H1 (cell line): ENCODE results near the gene CDK5RAP2. TPM values are rescaled to one million over a fixed set of nuclear protein-coding genes. Genes with fewer than 3 reads are reported as not detected.

Experiments used
- CREB1 ChIP-seq: IDR thresholded peaks from 2 replicates; pipeline ENCODE4 v1.6.1; 2012; ENCODE audit warnings: inconsistent platforms
- SP1 ChIP-seq: IDR thresholded peaks from 2 replicates; pipeline ENCODE4 v1.6.1; 2011; ENCODE audit warnings: low read depth, low read length
- polyA plus RNA-seq, 7 experiments: library from polyadenylated mRNA; depleted of rRNA in 3 of 7; stranded (reverse) in 5 of 7; unstranded in 2 of 7; fragments of >200 nt in 5 of 7; fragments of 200-250 nt in 2 of 7; gene quantifications; 1 replicate in 5 of 7; 2 replicates in 1 of 7; 4 replicates in 1 of 7; pipeline versions ENCODE4 v1.2.1 to v1.2.3, GENCODE V29; 2011 to 2013; ENCODE audit warnings: missing spikeins in 2 of 7, mixed read lengths in 2 of 7
- total RNA-seq: library from RNA; stranded (reverse); fragmentation: NEBNext Ultra II Directional; extraction: Animal tissue kit (Norgen Biotek cat#: 25700); gene quantifications from 2 replicates; pipeline ENCODE4 v1.2.1, GENCODE V29; 2021
- TF ChIP-seq, protein P1 (sequence below): fragments of 300-600 bp; sonication (generic); IDR thresholded peaks from 2 replicates; pipeline ENCODE4 v1.7.1; 2012; ENCODE audit warnings: low read length, moderate library complexity, mild to moderate bottlenecking, inconsistent platforms; ENCODE audit not compliant: insufficient replicate concordance

The CDK5RAP2 gene
- total and polyA plus RNA-seq, 2 of the 8 experiments (the other 6 are each of a cell fraction or from before 2014, with no cell fraction given) = 19.8 to 49.4 TPM

DNA sequence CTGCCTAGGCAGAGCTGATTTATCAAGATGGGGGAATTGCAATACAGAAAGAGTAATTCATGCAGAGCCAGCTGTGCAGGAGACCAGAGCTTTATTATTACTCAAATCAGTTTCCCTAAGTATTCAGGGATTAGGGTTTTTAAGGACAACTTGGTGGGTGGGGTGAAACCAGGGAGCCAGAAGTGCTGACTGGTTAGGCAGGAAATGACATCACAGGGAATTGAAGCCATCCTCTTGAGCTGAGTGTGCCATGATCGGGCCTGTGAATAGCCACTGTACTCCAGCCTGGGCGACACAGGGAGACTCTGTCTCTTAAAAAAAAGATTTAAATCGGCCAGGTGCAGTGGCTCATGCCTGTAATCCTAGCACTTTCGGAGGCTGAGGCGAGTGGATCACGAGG lies 45.3 kb upstream of the CDK5RAP2 start (continued):
- TF ChIP-seq, protein P1, sequence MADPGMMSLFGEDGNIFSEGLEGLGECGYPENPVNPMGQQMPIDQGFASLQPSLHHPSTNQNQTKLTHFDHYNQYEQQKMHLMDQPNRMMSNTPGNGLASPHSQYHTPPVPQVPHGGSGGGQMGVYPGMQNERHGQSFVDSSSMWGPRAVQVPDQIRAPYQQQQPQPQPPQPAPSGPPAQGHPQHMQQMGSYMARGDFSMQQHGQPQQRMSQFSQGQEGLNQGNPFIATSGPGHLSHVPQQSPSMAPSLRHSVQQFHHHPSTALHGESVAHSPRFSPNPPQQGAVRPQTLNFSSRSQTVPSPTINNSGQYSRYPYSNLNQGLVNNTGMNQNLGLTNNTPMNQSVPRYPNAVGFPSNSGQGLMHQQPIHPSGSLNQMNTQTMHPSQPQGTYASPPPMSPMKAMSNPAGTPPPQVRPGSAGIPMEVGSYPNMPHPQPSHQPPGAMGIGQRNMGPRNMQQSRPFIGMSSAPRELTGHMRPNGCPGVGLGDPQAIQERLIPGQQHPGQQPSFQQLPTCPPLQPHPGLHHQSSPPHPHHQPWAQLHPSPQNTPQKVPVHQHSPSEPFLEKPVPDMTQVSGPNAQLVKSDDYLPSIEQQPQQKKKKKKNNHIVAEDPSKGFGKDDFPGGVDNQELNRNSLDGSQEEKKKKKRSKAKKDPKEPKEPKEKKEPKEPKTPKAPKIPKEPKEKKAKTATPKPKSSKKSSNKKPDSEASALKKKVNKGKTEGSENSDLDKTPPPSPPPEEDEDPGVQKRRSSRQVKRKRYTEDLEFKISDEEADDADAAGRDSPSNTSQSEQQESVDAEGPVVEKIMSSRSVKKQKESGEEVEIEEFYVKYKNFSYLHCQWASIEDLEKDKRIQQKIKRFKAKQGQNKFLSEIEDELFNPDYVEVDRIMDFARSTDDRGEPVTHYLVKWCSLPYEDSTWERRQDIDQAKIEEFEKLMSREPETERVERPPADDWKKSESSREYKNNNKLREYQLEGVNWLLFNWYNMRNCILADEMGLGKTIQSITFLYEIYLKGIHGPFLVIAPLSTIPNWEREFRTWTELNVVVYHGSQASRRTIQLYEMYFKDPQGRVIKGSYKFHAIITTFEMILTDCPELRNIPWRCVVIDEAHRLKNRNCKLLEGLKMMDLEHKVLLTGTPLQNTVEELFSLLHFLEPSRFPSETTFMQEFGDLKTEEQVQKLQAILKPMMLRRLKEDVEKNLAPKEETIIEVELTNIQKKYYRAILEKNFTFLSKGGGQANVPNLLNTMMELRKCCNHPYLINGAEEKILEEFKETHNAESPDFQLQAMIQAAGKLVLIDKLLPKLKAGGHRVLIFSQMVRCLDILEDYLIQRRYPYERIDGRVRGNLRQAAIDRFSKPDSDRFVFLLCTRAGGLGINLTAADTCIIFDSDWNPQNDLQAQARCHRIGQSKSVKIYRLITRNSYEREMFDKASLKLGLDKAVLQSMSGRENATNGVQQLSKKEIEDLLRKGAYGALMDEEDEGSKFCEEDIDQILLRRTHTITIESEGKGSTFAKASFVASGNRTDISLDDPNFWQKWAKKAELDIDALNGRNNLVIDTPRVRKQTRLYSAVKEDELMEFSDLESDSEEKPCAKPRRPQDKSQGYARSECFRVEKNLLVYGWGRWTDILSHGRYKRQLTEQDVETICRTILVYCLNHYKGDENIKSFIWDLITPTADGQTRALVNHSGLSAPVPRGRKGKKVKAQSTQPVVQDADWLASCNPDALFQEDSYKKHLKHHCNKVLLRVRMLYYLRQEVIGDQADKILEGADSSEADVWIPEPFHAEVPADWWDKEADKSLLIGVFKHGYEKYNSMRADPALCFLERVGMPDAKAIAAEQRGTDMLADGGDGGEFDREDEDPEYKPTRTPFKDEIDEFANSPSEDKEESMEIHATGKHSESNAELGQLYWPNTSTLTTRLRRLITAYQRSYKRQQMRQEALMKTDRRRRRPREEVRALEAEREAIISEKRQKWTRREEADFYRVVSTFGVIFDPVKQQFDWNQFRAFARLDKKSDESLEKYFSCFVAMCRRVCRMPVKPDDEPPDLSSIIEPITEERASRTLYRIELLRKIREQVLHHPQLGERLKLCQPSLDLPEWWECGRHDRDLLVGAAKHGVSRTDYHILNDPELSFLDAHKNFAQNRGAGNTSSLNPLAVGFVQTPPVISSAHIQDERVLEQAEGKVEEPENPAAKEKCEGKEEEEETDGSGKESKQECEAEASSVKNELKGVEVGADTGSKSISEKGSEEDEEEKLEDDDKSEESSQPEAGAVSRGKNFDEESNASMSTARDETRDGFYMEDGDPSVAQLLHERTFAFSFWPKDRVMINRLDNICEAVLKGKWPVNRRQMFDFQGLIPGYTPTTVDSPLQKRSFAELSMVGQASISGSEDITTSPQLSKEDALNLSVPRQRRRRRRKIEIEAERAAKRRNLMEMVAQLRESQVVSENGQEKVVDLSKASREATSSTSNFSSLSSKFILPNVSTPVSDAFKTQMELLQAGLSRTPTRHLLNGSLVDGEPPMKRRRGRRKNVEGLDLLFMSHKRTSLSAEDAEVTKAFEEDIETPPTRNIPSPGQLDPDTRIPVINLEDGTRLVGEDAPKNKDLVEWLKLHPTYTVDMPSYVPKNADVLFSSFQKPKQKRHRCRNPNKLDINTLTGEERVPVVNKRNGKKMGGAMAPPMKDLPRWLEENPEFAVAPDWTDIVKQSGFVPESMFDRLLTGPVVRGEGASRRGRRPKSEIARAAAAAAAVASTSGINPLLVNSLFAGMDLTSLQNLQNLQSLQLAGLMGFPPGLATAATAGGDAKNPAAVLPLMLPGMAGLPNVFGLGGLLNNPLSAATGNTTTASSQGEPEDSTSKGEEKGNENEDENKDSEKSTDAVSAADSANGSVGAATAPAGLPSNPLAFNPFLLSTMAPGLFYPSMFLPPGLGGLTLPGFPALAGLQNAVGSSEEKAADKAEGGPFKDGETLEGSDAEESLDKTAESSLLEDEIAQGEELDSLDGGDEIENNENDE = no peak
- no peak for TF ChIP-seq CREB1
- no peak for TF ChIP-seq SP1
